Measurements from ENCODE around the gene PCMT1. TPM values are rescaled to one million over a fixed set of nuclear protein-coding genes. Genes with fewer than 3 reads are reported as not detected.
"Not testable (repeated sequence)": the region's sequence is repeated elsewhere in the genome, so short reads cannot be mapped to it uniquely, and the experiment has no call there.

Gene PCMT1
- total and polyA plus RNA-seq, 2 donors, result 60.3 to 70.6 TPM

GRCh38 chr6:149851461-149852110 is 102.0 kb downstream of the PCMT1 start:
- Histone ChIP-seq H3K4me3 (ENCODE audit: low read length in 2 of 2) (no peak overlapping the region), H3K4me1 (ENCODE audit: control insufficient read depth in 2 of 2, insufficient read depth in 2 of 2, low read length in 2 of 2) (no peaks in the 10 kb centered on the region), H3K27ac (ENCODE audit: low read depth in 1 of 2, low read length in 1 of 2) (no peak overlapping the region), H3K36me3 (ENCODE audit: control insufficient read depth in 2 of 2, insufficient read depth in 2 of 2, low read length in 1 of 2) (no peaks in the 10 kb centered on the region), H3K9me3 (ENCODE audit: control insufficient read depth in 2 of 2, insufficient read depth in 1 of 2, low read length in 1 of 2) (no peaks in the 10 kb centered on the region), H3K27me3 (ENCODE audit: control insufficient read depth in 2 of 2, insufficient read depth in 1 of 2, low read length in 1 of 2) (peaks cover 0 to 40% of the 10 kb centered on the region in 2 donors)
- WGBS, result 72% methylated on average over 5 of the region's 5 CpGs
- DNase-seq (ENCODE audit: low read depth in 6 of 9, low spot score in 9 of 9), result no peak

- no peak overlapping the region for H3K27ac ChIP-seq (ENCODE audit: low read depth in 1 of 2, low read length in 1 of 2)
- no peak overlapping the region for H3K4me3 ChIP-seq (ENCODE audit: low read length in 2 of 2)
- 10% methylated on average over 6 of the region's 6 CpGs for WGBS
- H3K27me3 ChIP-seq (ENCODE audit: control insufficient read depth in 2 of 2, insufficient read depth in 1 of 2, low read length in 1 of 2), result peaks cover 0 to 43% of the 10 kb centered on the region in 2 donors
- peak in 1 of 9 donors; percentile 12 for DNase-seq (ENCODE audit: low read depth in 6 of 9, low spot score in 9 of 9)
- no peaks in the 10 kb centered on the region for H3K9me3 ChIP-seq (ENCODE audit: control insufficient read depth in 2 of 2, insufficient read depth in 1 of 2, low read length in 1 of 2)
- no peaks in the 10 kb centered on the region for H3K36me3 ChIP-seq (ENCODE audit: control insufficient read depth in 2 of 2, insufficient read depth in 2 of 2, low read length in 1 of 2)
- H3K4me1 ChIP-seq (ENCODE audit: control insufficient read depth in 2 of 2, insufficient read depth in 2 of 2, low read length in 2 of 2), result no peaks in the 10 kb centered on the region
These were observed 102.6 kb downstream of the PCMT1 start for GRCh38 chr6:149852180-149852579.

DNA sequence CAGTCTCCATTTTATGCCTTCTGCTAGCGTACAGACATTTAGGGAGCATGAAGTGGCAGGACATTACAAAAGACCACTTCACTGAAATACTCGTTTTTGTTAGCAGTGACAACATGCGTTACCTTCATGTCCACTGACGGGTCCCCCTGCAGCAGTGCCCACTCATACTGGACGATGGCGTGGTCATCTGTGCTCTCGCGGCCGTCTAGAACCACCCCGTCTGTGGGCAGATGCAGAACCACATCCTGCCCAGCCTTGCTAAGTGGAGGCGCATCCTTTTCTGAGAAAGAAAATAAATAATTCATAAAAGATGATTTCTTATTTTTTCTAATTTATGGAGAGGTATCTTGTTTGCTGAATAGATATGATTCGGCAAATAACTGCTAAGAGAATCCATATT is 103.3 kb downstream of the PCMT1 start:
- Histone ChIP-seq H3K36me3 (ENCODE audit: control insufficient read depth in 2 of 2, insufficient read depth in 2 of 2, low read length in 1 of 2) (no peaks in the 10 kb centered on the region), H3K27me3 (ENCODE audit: control insufficient read depth in 2 of 2, insufficient read depth in 1 of 2, low read length in 1 of 2) (peaks cover 0 to 44% of the 10 kb centered on the region in 2 donors), H3K9me3 (ENCODE audit: control insufficient read depth in 2 of 2, insufficient read depth in 1 of 2, low read length in 1 of 2) (no peaks in the 10 kb centered on the region), H3K27ac (ENCODE audit: low read depth in 1 of 2, low read length in 1 of 2) (no peak overlapping the region), H3K4me3 (ENCODE audit: low read length in 2 of 2) (no peak overlapping the region), H3K4me1 (ENCODE audit: control insufficient read depth in 2 of 2, insufficient read depth in 2 of 2, low read length in 2 of 2) (no peaks in the 10 kb centered on the region)
- WGBS, result 80% methylated on average over 12 of the region's 12 CpGs
- no peak for DNase-seq (ENCODE audit: low read depth in 6 of 9, low spot score in 9 of 9)

DNA sequence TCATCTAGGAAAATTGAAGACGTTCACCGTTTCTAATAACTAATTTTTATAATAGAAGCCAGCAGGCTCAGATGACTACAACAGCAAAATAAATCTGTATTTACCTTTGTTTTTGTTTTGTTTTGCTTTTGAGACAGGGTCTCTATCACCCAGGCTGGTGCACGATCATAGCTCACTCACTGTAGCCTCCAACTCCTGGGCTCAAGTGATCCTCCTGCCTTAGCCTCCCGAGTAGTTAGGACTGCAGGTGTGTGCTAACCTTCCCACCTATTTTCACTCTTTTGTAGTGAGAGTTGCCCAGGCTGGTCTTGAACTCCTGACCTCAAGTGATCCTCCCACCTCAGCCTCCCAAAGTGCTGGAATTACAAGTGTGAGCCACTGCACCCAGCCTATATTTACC is 104.5 kb downstream of the PCMT1 start:
- not testable (repeated sequence) for DNase-seq (ENCODE audit: low read depth in 6 of 9, low spot score in 9 of 9)
- 98% methylated on average over 4 of the region's 4 CpGs for WGBS

DNA sequence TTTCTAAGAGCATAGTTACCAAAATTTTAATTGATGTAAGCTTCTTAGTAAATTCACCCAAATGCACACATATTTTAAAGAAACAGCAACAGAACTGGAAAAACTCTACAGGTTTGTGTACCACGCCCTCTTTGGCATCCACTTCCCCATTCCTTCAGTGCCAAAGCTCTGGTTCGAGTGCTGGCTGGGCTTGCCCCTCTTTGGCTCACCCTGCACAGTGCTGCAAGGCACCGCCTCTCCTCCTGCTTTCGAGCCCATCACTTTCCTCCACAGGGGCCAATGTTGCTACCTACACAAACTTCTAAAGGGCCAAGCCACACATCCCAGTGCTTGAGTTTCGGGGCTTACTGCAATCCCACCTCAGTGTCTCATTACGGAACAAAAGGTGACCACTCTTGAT is 105.0 kb downstream of the PCMT1 start:
- Histone ChIP-seq H3K9me3 (ENCODE audit: control insufficient read depth in 2 of 2, insufficient read depth in 1 of 2, low read length in 1 of 2) (no peaks in the 10 kb centered on the region), H3K4me3 (ENCODE audit: low read length in 2 of 2) (no peak overlapping the region), H3K36me3 (ENCODE audit: control insufficient read depth in 2 of 2, insufficient read depth in 2 of 2, low read length in 1 of 2) (no peaks in the 10 kb centered on the region), H3K4me1 (ENCODE audit: control insufficient read depth in 2 of 2, insufficient read depth in 2 of 2, low read length in 2 of 2) (no peaks in the 10 kb centered on the region), H3K27ac (ENCODE audit: low read depth in 1 of 2, low read length in 1 of 2) (no peak overlapping the region), H3K27me3 (ENCODE audit: control insufficient read depth in 2 of 2, insufficient read depth in 1 of 2, low read length in 1 of 2) (peaks cover 0 to 44% of the 10 kb centered on the region in 2 donors)
- WGBS, result 88% methylated on average over 6 of the region's 6 CpGs
- no peak for DNase-seq (ENCODE audit: low read depth in 6 of 9, low spot score in 9 of 9)

More for the DNA sequence above, 104.5 kb downstream of the PCMT1 start:
- H3K4me3 ChIP-seq (ENCODE audit: low read length in 2 of 2); H3K36me3 ChIP-seq (ENCODE audit: control insufficient read depth in 2 of 2, insufficient read depth in 2 of 2, low read length in 1 of 2); H3K27ac ChIP-seq (ENCODE audit: low read depth in 1 of 2, low read length in 1 of 2); H3K9me3 ChIP-seq (ENCODE audit: control insufficient read depth in 2 of 2, insufficient read depth in 1 of 2, low read length in 1 of 2); H3K4me1 ChIP-seq (ENCODE audit: control insufficient read depth in 2 of 2, insufficient read depth in 2 of 2, low read length in 2 of 2): not testable (repeated sequence)
- H3K27me3 ChIP-seq (ENCODE audit: control insufficient read depth in 2 of 2, insufficient read depth in 1 of 2, low read length in 1 of 2), result peaks cover 0 to 44% of the 10 kb centered on the region in 2 donors

GRCh38 chr6:149855040-149855654 is 105.6 kb downstream of the PCMT1 start:
- Histone ChIP-seq H3K27me3 (ENCODE audit: control insufficient read depth in 2 of 2, insufficient read depth in 1 of 2, low read length in 1 of 2) (peaks cover 0 to 44% of the 10 kb centered on the region in 2 donors), H3K4me1 (ENCODE audit: control insufficient read depth in 2 of 2, insufficient read depth in 2 of 2, low read length in 2 of 2) (no peaks in the 10 kb centered on the region), H3K36me3 (ENCODE audit: control insufficient read depth in 2 of 2, insufficient read depth in 2 of 2, low read length in 1 of 2) (no peaks in the 10 kb centered on the region), H3K9me3 (ENCODE audit: control insufficient read depth in 2 of 2, insufficient read depth in 1 of 2, low read length in 1 of 2) (no peaks in the 10 kb centered on the region), H3K4me3 (ENCODE audit: low read length in 2 of 2) (no peak overlapping the region), H3K27ac (ENCODE audit: low read depth in 1 of 2, low read length in 1 of 2) (no peak overlapping the region)
- 96% methylated on average over 5 of the region's 5 CpGs for WGBS
- DNase-seq (ENCODE audit: low read depth in 6 of 9, low spot score in 9 of 9), result no peak

GRCh38 chr6:149855741-149856140 is 106.2 kb downstream of the PCMT1 start:
- Histone ChIP-seq H3K27ac (ENCODE audit: low read depth in 1 of 2, low read length in 1 of 2) (no peak overlapping the region), H3K4me3 (ENCODE audit: low read length in 2 of 2) (no peak overlapping the region), H3K4me1 (ENCODE audit: control insufficient read depth in 2 of 2, insufficient read depth in 2 of 2, low read length in 2 of 2) (no peaks in the 10 kb centered on the region), H3K36me3 (ENCODE audit: control insufficient read depth in 2 of 2, insufficient read depth in 2 of 2, low read length in 1 of 2) (no peaks in the 10 kb centered on the region), H3K27me3 (ENCODE audit: control insufficient read depth in 2 of 2, insufficient read depth in 1 of 2, low read length in 1 of 2) (peaks cover 0 to 48% of the 10 kb centered on the region in 2 donors), H3K9me3 (ENCODE audit: control insufficient read depth in 2 of 2, insufficient read depth in 1 of 2, low read length in 1 of 2) (no peaks in the 10 kb centered on the region)
- 91% methylated on average over 2 of the region's 2 CpGs for WGBS
- no peak for DNase-seq (ENCODE audit: low read depth in 6 of 9, low spot score in 9 of 9)

DNA sequence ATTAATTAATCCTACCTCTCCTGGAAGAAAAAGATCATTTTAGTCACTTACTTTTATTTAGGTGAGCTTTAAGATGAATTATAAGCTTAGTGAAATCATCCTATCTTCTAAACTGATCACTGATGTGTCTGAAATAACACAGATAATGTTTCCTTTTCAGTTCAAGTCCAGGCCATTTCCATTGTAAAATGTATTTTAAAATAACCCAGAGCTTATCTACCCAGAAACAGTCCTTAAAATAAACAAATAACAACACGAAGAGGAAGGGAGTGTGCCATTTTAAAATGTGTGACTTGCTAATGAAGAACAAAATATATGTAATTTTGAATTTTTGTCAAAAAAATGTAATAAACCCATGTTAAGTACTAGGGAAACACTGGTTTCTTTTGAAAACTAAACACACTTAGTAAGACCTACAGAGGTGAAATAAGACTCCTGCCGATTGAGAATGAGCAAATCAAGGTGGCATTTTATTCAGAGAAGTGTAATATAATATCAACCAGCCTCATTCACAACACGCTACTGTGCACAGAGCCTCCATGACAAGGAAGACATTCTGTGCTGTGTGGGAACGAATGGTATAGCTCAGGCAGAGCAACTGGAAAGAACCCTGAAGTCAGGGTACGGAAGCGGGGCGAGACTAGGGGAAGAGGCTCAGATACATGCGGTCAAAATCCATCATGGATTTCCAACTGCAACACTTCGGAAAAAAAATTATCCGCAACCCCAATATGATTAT is 106.9 kb downstream of the PCMT1 start:
- Histone ChIP-seq H3K4me3 (ENCODE audit: low read length in 2 of 2) (no peak overlapping the region), H3K36me3 (ENCODE audit: control insufficient read depth in 2 of 2, insufficient read depth in 2 of 2, low read length in 1 of 2) (no peaks in the 10 kb centered on the region), H3K9me3 (ENCODE audit: control insufficient read depth in 2 of 2, insufficient read depth in 1 of 2, low read length in 1 of 2) (no peaks in the 10 kb centered on the region), H3K27me3 (ENCODE audit: control insufficient read depth in 2 of 2, insufficient read depth in 1 of 2, low read length in 1 of 2) (peaks cover 0 to 50% of the 10 kb centered on the region in 2 donors), H3K4me1 (ENCODE audit: control insufficient read depth in 2 of 2, insufficient read depth in 2 of 2, low read length in 2 of 2) (no peaks in the 10 kb centered on the region), H3K27ac (ENCODE audit: low read depth in 1 of 2, low read length in 1 of 2) (no peak overlapping the region)
- no peak for DNase-seq (ENCODE audit: low read depth in 6 of 9, low spot score in 9 of 9)
- WGBS, result 82% methylated on average over 10 of the region's 10 CpGs

DNA sequence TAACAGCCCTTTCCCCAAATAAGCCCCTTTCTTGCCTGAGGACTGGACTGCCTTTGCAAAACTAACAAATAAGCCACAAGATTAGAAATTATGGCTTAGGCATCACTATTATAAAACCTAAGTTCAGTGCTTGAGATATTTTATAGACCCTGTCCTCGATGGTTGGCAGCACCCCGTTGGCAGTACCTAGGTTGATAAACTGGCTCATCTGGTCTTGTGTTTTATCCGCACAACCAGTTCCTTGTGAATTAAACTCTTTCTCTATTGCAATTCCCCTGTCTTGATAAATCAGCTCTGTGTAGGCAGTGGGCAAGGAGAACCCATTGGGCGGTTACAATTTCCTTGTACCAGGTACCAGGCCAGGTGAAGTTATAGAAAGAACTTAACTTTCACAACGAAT is 108.0 kb downstream of the PCMT1 start:
- peaks cover 3 to 52% of the 10 kb centered on the region in 2 donors for H3K27me3 ChIP-seq (ENCODE audit: control insufficient read depth in 2 of 2, insufficient read depth in 1 of 2, low read length in 1 of 2)
- H3K27ac ChIP-seq (ENCODE audit: low read depth in 1 of 2, low read length in 1 of 2), result no peak overlapping the region
- no peaks in the 10 kb centered on the region for H3K9me3 ChIP-seq (ENCODE audit: control insufficient read depth in 2 of 2, insufficient read depth in 1 of 2, low read length in 1 of 2)
- 96% methylated on average over 5 of the region's 5 CpGs for WGBS
- DNase-seq (ENCODE audit: low read depth in 6 of 9, low spot score in 9 of 9), result no peak
- no peak overlapping the region for H3K4me3 ChIP-seq (ENCODE audit: low read length in 2 of 2)
- H3K4me1 ChIP-seq (ENCODE audit: control insufficient read depth in 2 of 2, insufficient read depth in 2 of 2, low read length in 2 of 2), result no peaks in the 10 kb centered on the region
- H3K36me3 ChIP-seq (ENCODE audit: control insufficient read depth in 2 of 2, insufficient read depth in 2 of 2, low read length in 1 of 2), result no peaks in the 10 kb centered on the region
